HS-5 (cell line): ENCODE measurements around the gene NFIB.

ENCODE experiments used
- DNase-seq: peaks from one replicate; pipeline ENCODE4 v3.0.0-alpha.2; 2012; ENCODE audit warnings: low read depth

Gene NFIB

DNA sequence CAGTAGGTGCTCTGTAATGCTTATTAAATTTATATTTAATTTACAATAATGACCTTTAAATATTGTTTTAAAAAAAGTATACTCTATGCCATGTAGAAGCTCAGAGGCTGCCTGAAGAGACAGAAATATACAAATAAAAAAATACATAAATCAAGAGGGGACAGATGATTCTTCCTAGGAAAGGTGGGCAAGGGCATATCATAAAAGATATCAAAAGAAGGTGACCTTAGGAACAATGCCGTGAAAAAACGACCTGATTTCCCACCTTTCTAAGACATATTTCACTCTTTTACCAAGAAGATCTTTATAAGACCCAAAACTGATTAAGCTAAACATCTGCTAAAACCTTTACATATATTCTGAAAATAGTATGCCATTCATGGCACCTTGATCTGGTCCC lies 128.9 kb downstream of the NFIB start:
- no peak for DNase-seq

DNA sequence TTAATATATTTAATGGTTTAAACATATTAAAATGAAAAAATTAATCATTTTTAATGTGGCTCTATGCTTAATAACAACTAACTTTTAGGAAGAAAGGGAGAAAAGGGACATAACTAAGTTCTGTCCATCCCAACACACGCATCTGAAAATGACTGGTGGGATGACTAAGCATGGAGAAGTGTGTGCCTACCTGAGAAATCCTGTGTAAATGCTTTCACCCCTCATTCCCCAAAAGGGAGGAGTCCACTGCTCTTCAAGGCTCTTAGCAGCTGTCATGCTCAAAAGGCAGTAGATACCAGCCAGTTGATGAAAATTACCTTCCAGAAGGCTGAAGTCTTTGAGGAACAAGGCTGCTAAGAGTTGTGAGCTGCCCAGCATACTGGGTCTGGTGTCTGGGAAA lies 130.9 kb downstream of the NFIB start:
- no peak for DNase-seq

DNA sequence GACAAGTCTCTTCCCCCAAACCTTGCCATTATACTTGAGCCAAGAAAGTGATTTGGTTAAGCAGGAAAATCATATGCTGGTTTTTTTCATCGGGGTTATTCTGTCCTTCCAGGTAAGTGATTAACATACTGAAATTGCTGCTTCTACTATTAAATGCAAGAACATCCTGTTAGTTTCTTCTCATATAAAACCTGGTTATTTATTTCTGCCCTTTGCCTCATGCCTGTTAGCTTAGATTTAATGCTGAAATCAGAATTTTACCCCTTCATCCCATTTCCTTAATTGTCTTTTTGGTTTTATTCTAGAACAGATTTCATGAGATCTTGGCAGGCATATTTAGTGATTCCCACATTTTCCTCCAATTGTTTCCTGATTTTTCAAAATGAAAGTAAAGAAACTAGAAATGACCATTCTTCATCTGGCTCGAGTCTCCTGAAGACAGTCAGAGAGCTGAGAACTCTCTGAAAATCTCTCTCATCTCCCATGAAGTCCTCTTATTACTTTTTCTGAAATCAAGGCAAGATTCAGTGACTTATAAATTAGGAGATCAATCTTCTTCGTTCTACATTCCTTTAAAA lies 132.9 kb downstream of the NFIB start:
- no peak for DNase-seq

DNA sequence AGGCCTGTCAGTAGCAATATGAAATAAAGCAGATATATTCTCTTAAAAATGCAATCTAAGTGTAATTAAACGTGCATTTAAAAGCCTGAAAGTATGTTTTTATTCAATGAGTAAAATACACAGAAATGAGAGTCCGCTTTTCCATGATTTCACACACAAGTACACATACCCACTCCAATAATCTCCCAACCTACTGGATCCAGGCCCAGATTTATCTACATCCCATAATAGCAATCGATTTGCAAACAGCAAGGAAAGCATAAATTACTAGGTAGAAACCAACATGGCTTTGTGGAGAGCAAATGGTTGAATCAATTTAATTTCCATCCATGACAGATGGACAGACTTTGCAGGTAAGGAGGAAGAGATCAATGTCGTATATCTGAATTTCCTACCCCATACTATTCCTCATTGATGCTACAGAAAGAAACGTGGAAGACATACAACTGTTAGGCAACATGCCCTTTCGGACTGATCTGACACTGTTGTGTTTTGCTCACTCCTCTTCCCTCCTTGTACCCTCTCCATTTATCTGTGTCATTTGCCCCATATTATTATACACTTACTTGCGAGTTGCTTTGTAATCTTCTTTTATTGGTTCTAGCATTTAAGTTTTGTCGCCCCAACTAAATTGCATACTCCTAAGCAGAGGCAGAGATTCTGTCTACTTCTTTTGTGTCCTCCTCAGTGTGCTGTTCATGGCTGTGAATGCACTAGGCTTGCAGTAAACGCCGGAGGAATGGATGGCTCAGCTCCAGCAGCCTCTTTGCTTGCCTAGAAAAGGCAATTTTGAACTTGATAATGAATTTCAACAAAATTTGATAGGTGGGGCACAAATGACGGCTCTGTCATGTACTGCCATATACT lies 133.6 kb downstream of the NFIB start:
- no peak for DNase-seq

DNA sequence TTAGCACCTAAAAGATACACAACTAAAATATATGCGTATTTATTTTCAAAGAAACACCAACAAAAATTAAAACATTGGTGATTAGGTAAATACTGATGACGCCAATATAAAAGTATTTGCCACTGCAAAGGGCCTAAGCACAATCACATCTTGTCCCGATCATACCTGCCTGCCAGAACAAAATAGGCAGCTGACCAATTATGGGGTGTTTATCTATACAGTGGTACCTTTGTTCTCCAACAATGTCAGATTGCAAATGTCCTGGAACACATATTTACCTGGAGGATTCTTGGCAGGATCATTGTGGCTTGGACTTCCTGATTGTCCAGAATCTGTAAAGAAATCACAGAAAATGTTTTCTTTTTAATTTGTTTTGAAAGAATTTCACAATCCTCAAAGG lies 134.5 kb downstream of the NFIB start:
- DNase-seq: no peak

DNA sequence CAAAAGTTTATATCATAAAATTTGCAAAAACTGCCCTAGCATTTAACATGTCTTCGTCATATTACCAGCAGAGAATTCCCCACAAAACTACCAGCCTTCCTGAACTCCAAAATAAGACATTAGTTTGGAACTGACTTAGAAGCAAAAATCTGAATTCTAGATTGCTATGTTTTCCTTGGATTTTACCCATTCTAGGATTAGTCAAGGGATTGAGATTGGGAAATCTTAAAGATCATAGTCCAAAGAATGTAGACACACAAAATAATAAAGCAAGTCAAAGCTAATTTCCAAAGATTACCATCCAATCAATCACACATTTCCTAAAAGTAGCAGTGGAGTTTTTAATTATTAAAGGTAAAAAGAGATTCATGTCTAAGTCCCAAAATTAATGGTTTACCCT lies 138.2 kb downstream of the NFIB start:
- no peak for DNase-seq

DNA sequence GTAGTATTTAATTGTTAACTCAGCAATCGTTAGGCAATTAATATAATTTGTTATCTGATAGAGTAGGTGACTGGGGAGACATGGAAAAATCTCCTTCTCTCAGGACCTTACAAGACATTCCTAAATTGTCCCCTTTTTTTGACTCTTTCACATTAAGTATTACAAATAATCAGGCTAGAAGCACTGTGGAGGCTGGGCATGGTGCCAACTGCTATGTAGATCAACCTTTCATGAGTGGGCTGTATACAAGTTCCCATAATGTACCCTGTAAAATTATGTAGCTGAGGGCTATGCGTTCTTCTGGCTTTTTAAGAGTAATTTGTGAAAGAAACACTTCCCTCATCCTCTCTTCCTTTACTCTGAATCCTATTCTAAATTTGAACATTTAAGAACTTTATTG lies 140.2 kb downstream of the NFIB start:
- DNase-seq: no peak

DNA sequence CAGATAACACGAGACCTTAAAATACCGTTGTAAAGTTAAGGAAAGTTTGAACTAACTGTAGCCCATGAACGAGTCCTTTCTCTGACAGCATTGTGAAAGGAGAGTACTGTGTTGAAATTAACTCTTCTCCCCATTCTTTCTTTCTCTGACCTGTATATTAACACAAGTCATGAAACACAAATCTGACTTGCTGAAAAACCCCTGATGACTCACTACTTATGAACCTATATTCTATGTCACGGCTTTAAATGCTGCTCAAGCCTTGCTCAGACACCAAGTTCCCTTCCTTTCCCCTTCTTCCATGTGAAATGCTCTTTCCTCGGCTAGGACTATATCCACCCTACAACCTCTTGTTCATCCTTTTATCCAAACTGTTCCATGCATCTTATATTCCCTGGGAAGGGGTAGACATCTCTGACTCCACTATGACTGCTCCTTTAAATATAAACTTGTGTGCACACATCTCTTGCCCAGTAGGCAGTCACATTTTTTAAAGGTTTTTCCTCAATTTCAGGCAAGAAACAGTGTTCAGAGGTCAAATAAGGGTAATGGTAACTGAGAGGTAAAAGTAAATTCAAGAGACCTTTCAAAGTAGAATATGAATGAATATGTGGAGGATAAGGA lies 142.9 kb downstream of the NFIB start:
- peak; percentile 37 for DNase-seq

DNA sequence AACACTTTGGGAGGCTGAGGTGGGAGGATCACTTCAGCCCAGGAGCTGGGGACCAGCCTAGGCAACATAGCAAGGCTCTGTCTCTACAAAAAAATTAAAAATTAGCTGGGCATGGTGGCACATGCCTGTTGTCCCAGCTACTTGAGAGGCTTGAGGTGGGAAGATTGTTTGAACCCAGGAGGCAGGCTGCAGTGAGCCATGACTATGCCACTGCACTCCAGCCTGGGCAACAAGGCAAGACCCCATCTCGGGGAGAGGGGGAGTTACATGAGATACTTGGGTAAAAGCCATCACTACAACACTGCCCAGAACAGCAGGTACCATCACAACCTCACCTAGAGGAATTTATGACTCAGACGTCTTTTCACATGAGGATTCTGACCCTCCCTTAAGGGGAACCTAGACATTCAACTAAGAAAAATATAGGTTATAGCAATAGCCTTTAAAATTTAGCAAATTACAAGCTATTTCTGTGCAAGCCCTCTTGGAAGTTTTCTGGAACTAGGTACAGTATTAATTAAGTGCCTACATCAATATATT lies 143.5 kb downstream of the NFIB start:
- DNase-seq: no peak

DNA sequence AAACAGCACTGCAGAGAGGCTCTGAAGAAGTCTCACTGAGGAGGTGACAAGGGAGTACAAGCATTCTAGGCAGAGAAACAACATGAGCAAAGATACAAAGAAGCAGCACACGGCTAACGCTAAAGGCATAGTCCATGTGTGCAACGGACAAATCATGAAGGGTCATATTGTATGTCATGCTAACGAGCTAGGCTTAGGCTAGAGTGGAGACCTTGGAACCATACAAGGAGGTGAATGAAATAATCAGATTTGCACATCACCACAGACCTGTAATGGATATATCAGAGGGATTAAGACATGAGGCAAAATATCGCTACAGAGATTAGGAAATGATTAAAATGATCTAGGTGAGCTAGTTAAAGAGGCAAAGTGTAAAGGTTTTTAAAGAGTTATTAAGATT lies 145.6 kb downstream of the NFIB start:
- no peak for DNase-seq

DNA sequence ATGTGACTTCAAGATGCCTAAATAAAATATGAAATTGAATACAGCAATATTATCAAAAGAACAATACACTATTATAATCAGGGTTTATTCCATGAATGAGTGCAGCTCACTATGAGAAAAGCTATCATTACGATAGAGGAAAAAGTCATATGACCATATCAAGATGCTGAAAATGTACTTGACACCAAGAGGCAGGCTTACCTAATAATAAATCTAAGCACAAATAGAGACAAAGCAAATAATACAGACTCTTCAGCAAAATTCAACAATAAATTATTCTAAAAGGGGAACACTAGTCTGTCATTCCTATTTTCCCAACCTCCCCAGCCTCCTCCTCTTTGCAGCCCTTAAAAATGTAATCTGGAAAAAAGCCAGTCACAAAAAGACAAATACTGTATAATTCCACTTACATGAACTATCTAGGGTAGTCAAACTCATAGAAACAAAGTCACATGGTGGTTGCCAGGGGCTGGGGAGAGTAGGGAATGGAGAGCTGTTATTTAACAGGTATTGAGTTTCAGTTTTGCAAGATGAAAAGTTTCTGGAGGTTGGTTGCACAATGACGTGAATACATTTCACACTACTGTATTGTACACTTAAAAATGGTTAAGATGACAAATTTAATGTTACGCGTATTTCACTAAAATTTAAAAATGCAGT lies 148.4 kb downstream of the NFIB start:
- no peak for DNase-seq

DNA sequence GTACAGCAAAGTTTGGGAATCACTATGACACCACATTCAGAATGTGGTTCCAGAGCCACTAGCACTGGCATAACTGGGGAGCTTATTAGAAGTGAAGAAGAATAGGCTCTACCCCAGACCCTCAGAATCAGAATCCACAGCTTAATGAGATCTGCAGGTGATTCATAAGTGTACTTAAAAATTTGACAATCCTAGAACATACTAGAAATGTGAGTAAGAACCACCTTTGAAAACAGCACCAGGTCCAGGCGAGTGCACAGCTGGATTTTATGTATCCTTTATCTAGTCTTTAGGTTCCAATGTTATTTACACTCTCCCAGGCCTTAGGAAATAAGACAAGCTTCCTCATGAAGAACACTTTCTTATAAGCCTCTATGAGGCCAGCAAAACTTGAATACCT lies 149.0 kb downstream of the NFIB start:
- DNase-seq: no peak

DNA sequence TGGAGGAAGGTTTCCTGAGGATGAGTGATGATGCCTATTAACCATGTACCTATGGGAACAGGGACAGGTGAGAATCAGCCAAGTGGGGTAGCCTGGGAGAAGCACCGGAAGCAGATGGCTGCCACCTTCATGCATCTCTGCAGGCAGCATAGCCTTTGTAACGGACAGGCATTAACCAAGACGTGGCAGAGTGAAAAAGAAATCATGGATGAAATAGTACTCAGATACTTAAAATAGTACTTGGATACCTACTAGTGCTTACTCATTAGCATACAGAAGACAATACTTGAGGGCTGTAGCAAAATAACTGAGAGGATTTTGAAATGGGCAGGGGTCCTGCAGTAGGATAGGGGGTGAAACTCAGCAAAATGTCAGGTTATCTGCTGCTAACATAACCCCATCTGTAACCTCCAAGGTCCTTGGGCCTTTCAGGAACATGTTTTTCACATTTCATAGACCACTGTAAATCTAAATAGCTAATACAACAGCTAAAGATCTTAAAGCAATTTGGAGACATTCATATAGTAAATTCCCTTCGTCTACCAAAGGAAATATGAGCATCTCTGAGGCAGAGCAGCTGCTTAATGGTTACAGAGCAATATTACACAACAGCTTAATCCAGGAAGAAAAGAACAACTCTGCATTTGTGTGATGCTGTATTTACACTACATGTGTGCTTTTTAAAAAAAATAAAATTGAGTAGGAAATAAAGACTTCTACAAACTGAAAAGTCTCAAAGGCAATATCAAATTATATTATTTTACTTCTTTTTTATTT lies 154.3 kb downstream of the NFIB start:
- no peak for DNase-seq

DNA sequence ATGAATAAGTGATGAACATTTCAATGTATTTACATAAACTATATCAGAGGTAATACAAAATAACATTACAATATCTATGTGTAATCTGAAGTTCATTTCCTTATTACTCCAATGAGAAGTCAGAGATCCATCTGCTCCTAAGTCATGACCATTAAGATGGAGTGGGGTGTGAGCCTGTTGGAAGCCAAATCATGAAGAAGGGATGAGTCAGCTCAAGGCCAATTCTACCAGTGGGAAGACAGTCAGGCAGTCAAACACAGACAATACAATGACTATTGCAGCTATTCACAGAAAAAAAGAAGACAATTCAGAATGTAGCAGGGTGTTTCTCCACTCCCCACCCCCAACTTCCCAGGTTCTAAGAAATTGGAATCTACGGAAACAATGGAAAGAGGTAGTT lies 155.0 kb downstream of the NFIB start:
- DNase-seq: peak; percentile 29

DNA sequence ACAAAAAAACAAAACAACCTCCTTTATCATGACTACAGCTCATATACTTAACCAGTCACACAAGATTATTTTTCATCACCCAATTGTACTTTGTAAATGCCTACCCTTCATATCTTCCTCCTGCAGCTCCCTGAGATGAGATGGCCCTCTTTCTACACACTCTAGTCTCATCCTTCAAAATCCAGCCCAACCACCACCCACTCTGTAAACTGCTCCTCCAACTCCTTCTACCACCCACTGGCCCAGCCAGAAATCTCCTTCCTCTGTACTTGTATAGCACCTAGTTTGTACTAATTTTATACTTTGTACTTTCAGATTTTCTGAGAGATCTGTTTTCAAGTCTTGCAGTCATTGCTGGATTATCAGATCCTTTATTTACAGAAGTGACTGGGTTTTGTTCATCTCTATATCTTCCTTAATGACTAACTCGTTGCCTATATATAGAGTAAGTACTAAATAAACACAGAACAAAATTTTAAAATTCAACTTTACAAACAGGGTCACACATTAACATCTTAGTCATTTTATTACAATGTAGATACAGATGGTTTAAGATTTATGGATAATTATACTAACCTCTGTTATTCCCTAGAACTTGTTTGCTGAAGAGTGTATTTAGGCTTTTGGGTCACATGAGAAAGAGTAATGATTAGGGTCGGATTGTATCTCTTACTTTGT lies 155.7 kb downstream of the NFIB start:
- peak; percentile 1 for DNase-seq

DNA sequence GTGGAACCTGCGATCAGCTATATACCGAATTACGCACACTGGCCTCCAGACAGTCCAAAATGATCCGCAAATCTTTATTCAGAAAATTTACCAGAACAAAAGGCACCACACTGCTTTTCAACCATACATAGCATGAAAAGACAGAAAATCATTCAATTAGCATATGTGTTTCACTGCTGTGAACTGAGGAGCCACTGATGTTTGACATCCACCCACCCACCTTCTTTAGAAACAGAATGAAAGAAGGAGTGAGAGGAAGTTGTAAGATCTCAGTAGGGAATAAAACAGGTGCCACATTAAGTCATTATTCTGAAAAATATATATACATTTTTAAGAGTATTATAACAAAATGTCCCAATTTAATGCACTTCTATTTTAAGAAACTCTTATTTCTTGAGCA lies 156.8 kb downstream of the NFIB start:
- no peak for DNase-seq

DNA sequence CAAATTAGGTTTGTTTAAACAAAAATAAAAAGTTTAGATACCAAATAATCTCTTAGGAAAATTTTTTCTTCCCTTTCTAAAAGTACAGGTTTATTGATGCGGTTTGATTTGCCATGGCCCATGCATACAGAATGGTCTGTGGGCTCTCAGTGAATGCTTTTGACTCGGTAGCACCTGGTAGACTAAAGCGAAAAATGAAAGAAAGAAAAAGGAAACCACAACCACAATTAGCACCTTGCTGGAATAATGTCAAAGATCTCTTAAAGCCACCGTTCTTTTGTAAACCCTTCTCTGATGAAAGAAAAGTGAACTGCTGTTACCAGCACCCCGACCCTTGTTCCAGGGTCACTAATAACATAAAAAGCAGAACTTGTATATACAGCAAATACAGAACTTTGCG lies 157.9 kb downstream of the NFIB start:
- DNase-seq: no peak

DNA sequence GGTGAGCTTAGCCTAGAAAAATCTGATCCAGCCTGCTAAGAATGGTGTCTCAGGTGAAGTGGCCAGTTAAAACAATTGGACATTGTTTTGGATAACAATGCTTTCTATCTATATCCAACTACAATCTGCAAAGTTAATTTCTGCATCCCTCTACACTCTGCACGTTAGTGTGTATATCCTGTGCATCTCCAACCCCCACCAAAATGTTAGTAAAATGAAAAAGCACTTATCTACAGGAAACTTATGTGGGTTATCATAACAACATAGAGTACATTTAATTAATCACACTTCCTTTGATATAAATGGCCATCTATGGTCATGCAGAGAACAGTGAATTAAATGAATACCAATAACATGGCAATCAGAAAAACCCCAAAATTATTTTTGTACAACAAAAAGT lies 158.7 kb downstream of the NFIB start:
- DNase-seq: no peak

DNA sequence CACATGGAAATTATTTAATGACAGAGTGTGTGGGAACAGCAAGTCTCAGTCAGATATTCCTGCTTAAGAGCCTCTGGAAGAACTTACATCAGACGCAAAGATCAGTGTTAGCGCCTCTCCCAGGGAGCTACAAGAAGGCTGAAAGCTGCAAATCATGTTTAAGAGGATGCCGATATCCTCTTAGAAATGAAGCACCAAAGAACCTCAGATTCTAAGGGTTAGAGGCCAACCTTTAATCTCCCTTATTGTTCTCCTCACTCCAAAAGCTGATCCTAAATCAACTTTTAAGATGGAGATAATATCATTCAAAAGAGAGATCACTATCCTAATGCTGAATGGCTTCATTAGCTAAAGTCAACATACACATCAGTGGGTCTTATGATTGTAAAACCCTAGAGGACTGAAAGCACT lies 160.6 kb downstream of the NFIB start:
- DNase-seq: no peak

DNA sequence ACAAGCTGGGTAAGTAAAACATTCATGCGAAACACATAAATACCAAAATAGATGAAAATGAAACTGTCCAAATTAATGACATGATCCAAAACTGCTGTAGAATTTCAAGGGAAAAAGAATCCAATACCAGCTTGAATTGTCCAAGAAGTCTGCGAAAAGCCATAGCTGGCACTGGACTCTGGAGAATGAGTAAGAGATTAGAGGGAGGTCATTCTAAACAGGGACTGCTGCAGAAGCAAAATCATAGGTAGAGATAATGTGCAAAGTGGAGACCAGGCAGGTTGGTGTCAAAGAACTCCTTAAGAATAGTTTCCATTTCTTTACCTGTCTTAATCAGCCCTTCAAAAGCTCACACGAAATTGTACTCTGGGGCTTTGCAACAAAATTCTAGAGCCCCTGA lies 162.5 kb downstream of the NFIB start:
- no peak for DNase-seq

DNA sequence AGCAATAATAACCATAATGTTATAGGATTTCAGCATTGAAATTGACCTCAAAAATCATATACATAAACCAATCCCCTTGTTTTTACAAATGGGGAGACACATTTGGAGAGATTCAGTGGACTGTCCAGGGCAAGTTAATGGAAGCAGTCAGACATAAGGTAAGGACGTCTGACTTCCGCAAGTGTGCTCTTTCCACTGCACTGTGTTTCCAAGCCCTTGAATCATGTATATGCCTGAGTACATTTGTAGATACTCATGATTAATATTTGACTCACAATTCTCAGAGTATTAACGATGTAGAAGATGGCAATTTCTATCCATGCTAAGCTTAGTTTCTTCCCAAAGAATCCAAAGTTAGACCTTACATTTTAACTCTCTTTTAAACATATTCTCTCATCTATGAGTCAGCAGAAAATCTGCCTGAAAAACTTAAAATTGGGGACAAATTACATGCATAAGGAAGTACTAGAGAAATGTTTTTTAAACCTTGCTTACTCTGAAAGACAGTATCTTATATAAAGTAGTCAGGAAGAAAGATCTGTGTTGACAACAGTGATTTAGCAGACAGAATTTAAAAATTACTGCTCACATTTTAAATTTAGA lies 165.3 kb downstream of the NFIB start:
- DNase-seq: no peak
